Glomerular endothelial cell (primary cell): ENCODE measurements around the gene MBD6. TPM values are rescaled to one million over a fixed set of nuclear protein-coding genes. Genes with fewer than 3 reads are reported as not detected.
A peak's percentile ranks its signal among the peaks of the same experiment; 100 is the strongest.
"Not testable (repeated sequence)": the region's sequence is repeated elsewhere in the genome, so short reads cannot be mapped to it uniquely, and the experiment has no call there.

Source experiments
- DNase-seq: peaks from one replicate; pipeline ENCODE4 v3.0.0-alpha.2; 2011; ENCODE audit warnings: low read depth, low spot score; ENCODE audit errors: extremely low read depth
- total RNA-seq: library from RNA; depleted of rRNA; stranded (reverse); fragments of >200 nt; gene quantifications from 2 replicates; pipeline ENCODE4 v1.2.3, GENCODE V29; 2015

MBD6 gene
- total RNA-seq, 1 donor from 2014 or later: 28.4 TPM

- DNase-seq: peak; percentile 72
Observed at GRCh38 chr12:57487597-57488401, 34.8 kb upstream of the MBD6 start, which contains the start of gene MARS1. Gene MARS1 (plus strand): TSS chr12:57488068. CDS start chr12:57488091, 23 bp downstream.

GRCh38 chr12:57488402-57489156, 34.0 kb upstream of the MBD6 start:
- DNase-seq: no peak

GRCh38 chr12:57489157-57489641, 33.4 kb upstream of the MBD6 start:
- no peak for DNase-seq

- DNase-seq: no peak
Observed at GRCh38 chr12:57490126-57490525, 32.5 kb upstream of the MBD6 start.

GRCh38 chr12:57491393-57492280, 31.0 kb upstream of the MBD6 start:
- no peak for DNase-seq

- DNase-seq: not testable (repeated sequence)
Observed at GRCh38 chr12:57495051-57495701, 27.4 kb upstream of the MBD6 start.

- no peak for DNase-seq
Observed at GRCh38 chr12:57496822-57497221, 25.8 kb upstream of the MBD6 start.

GRCh38 chr12:57497223-57498131, 25.1 kb upstream of the MBD6 start:
- no peak for DNase-seq

- DNase-seq: no peak
Observed at GRCh38 chr12:57498132-57498502, 24.5 kb upstream of the MBD6 start.

- DNase-seq: no peak
Observed at GRCh38 chr12:57498571-57498970, 24.1 kb upstream of the MBD6 start.

- DNase-seq: no peak
Observed at GRCh38 chr12:57500213-57500612, 22.4 kb upstream of the MBD6 start.

GRCh38 chr12:57502311-57502969, 20.2 kb upstream of the MBD6 start:
- not testable (repeated sequence) for DNase-seq

GRCh38 chr12:57506541-57506940, 16.1 kb upstream of the MBD6 start:
- not testable (repeated sequence) for DNase-seq

- DNase-seq: not testable (repeated sequence)
Observed at GRCh38 chr12:57507796-57508195, 14.8 kb upstream of the MBD6 start.

GRCh38 chr12:57511161-57511560, 11.5 kb upstream of the MBD6 start:
- DNase-seq: no peak

- DNase-seq: no peak
Observed at GRCh38 chr12:57511588-57512325, 10.9 kb upstream of the MBD6 start.

GRCh38 chr12:57512665-57513064, 10.0 kb upstream of the MBD6 start:
- DNase-seq: no peak

GRCh38 chr12:57513266-57513665, 9.4 kb upstream of the MBD6 start:
- DNase-seq: no peak
